Measurements from ENCODE around the gene PFDN1.

DNA sequence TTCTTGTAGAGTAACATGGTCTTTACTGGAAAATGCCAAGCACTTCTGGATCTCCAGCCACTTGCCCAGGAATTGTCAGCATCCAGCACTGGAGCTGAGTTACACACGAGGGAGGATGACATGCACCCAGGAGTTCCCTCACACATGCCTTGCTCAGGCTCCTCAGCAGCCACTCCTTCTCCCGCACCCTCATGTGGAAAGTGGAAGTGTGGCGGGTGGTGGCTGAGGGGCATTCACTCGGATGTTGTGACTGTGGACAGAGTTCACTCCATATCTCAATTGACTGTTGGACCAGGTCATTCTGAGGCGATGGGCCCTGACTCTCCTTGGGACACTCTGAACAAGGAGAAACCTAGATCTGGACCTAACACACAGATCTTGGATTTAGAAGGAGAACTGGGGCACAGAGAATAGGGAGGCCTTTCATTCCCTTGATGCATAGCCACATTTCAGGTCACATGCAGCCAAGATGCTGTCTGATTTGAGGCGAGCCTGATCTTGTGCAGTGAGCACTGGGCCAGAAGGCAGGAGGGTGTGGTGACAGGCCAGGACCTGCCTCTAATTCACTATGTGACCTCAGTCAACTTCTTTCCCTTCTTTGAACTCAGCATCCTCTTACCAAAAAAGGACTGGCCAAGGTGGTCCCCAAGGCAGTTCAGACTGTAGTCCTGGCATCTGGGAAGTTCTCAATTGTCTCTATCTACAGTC lies 65.9 kb downstream of the PFDN1 start:
- TF ChIP-seq TCF12 (IDR thresholded peaks at IDR 0.05; ENCODE audit: low read depth) (no peak), RAD21 (IDR thresholded peaks at IDR 0.05; ENCODE audit: low read depth) (no peak), EP300 (IDR thresholded peaks at IDR 0.05; ENCODE audit: borderline replicate concordance) (no peak), EGR1 (IDR thresholded peaks at IDR 0.05) (no peak)

Data from Ishikawa (cell line).